ENCODE data around the gene SIM1.

DNA sequence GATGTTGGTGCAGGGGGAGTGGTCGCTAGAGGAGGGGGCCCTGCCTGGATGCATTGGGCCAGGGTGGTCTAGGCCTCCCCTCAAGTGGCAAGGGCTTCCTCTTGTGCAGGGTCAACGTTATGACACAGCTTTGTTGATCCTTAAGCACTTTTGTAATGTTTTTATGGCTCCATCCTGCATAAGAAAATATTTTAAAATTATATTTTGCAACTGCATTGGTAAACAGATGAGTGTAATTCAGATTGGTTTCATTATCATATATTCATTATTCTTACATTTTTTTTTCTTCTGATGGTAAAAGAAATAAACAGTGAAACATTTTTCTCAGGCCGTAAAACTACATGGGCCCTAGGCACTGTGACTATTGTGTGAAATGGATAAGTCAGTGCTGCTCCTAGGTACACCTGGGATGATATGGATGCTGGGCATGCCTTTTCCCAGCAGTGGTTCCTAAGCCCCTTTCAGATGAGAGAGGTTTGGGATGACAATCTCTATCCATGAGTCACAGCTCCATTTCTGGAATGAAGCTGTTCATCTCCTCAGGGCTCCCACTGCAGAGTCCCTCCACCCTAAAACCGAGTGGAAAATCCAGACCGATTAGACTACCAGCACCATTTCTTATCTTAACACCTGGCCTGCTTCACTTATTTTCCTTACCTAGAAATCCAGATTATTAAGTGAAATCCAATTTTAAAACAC, 5.8 kb upstream of the SIM1 start:
- TF ChIP-seq CTCF (conservative IDR thresholded peaks at IDR 0.05; ENCODE audit: low read depth, low read length) (no peak), EZH2 (IDR thresholded peaks at IDR 0.05; ENCODE audit: borderline replicate concordance, low read depth, low read length, poor library complexity, severe bottlenecking) (no peak)

Data from A673 (cell line).